ENCODE data around the gene TPRX1.

Gene TPRX1

DNA sequence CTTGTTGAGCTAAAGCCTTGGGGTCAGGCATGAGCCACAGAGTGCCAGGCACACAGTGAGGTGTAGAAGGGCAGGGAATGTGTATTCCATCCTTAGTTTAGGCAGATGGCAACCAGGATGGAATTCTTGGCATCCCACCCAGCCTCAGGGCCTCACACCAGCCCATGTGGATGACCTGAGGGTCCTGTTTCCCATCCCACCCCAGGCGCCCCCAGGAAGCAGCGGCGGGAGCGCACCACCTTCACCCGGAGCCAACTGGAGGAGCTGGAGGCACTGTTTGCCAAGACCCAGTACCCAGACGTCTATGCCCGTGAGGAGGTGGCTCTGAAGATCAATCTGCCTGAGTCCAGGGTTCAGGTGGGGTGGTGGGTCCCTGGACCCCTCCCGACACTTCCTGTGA is 31.7 kb upstream of the TPRX1 start:
- DNase-seq (ENCODE audit: extremely low spot score), result no peak
- TF ChIP-seq, protein P1, sequence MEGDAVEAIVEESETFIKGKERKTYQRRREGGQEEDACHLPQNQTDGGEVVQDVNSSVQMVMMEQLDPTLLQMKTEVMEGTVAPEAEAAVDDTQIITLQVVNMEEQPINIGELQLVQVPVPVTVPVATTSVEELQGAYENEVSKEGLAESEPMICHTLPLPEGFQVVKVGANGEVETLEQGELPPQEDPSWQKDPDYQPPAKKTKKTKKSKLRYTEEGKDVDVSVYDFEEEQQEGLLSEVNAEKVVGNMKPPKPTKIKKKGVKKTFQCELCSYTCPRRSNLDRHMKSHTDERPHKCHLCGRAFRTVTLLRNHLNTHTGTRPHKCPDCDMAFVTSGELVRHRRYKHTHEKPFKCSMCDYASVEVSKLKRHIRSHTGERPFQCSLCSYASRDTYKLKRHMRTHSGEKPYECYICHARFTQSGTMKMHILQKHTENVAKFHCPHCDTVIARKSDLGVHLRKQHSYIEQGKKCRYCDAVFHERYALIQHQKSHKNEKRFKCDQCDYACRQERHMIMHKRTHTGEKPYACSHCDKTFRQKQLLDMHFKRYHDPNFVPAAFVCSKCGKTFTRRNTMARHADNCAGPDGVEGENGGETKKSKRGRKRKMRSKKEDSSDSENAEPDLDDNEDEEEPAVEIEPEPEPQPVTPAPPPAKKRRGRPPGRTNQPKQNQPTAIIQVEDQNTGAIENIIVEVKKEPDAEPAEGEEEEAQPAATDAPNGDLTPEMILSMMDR (IDR thresholded peaks at IDR 0.05; ENCODE audit: control extremely low read depth, extremely low read depth, low read depth, missing control alignments), result no peak
- ChIA-PET CTCF (no interaction called here), POLR2A (no interaction called here)

DNA sequence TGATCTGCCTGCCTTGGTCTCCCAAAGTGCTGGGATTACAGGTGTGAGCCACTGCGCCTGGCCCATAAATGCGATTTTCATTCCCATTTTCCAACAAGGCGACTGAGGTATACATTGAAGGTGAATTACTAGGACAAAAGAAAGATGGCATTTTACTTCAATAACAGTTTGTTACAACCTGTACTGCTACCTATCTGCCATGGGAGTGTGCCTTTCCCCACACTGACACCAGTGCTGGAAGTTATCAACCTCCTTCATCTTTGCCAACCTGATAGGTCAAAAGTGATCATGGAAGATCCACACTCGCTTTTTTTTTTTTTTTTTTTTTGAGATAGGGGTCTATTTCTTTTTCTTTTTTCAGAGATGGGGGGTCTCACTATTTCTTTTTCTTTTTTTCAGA is 28.4 kb upstream of the TPRX1 start:
- POLR2A ChIA-PET, result no interaction called here
- CTCF ChIA-PET, result no interaction called here
- no peak for DNase-seq (ENCODE audit: extremely low spot score)
- TF ChIP-seq, protein P1 (IDR thresholded peaks at IDR 0.05; ENCODE audit: control extremely low read depth, extremely low read depth, low read depth, missing control alignments), result no peak

DNA sequence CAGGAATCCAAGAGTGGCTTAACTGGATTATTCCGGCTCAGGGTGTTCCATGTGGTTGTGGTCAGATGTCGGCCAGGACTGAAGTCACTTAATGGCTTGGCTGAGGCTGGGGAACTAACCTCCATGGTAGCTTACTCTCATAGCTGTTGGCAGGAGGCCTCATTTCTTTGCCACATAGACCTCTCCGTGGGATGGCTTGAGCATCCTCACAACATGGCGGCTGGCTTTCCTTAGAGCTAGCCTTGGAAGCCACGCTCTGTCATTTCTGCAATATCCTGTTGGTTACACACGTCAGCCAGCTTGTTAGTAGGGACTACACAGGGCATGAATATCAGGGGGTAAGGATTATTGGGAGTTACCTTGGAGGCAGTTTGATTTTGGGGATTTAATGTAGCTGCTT is 22.4 kb upstream of the TPRX1 start:
- ChIA-PET POLR2A (no interaction called here), CTCF (interaction anchor here (1.1 to 1.7 kb wide), 3 partner anchors 11 to 37 kb away, joined by 3 to 7 read pairs (median 5); no protein-coding TSS in a partner anchor)
- TF ChIP-seq, protein P1 (IDR thresholded peaks at IDR 0.05; ENCODE audit: control extremely low read depth, extremely low read depth, low read depth, missing control alignments), result no peak
- no peak for DNase-seq (ENCODE audit: extremely low spot score)

DNA sequence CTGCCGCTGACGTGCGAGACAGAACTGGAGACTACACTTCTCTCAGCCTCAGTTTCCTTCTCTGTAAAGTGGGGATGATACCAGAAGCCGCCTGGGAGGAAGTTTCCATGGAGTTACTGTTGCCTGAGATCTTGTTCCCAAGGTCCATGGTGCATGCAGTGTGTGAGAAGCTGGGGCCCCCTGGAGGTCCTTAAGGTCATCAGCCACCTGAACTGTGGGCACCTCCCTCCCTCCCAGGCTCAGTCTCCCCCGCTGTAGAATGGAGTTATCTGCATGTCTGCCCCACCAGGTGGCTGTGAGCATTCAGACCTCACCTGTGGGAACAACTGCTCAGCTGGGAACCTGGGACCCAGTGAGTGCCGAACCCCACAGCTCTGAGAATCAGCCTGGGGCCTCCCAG is 20.0 kb upstream of the TPRX1 start:
- TF ChIP-seq, protein P1 (IDR thresholded peaks at IDR 0.05; ENCODE audit: control extremely low read depth, extremely low read depth, low read depth, missing control alignments), result no peak
- no peak for DNase-seq (ENCODE audit: extremely low spot score)
- ChIA-PET CTCF (interaction anchor here (2.3 kb wide), 1 partner anchor 10 kb away, joined by 8 read pairs; no protein-coding TSS in a partner anchor), POLR2A (no interaction called here)

DNA sequence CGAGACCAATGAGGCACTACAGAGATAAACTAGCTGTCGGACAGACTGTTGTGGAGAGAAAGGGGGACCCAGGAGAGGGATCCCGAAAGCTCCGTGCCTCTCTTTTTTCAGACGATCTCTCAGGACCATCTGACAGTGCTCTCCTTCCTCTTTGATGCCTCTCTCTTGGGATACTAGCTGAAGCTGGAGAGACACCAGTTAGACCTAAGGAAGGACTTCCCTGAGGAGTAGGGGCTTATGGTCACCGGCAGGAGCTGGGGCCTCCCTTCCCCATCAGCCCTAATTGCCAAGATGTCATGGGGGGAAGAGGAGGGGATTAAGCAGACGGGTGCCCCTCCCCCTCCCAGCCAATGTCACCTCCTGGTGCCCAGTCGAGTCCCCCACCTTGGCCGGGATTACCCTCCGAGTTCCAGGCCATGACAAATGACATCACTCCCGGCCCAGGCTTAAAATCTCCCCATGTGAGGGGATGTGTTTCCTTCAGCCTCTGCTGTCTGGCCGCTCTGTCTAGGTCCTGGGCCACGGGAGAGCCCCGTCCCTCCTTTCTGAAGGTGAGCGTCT is 17.2 kb upstream of the TPRX1 start, which contains the start of gene CRX:
CRX (plus strand) TSS at position 478 of the 561 bp plus-strand sequence. CDS start 12,507 bp downstream, outside the sequence.
- POLR2A ChIA-PET, result no interaction called here
- CTCF ChIA-PET, result no interaction called here
- TF ChIP-seq, protein P1 (IDR thresholded peaks at IDR 0.05; ENCODE audit: control extremely low read depth, extremely low read depth, low read depth, missing control alignments), result no peak
- no peak for DNase-seq (ENCODE audit: extremely low spot score)

DNA sequence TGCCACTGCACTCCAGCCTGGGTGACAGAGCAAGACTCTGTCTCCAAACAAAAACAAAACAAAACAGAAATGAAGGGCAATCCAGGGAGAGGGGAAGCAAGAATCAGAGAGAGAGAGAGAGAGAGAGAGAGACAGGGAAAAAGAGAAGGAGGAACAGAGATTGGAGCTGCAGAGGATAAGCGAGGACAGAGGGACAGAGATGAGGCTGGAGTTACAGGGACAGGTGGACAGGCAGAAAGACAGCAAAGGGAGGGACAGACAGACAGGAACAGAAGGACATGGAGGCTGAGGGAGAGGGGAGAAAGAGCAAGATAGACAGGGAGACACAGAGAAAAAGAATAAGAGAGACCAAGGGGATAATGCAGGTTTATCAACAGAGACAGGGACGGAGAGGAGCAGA is 16.1 kb upstream of the TPRX1 start:
- DNase-seq (ENCODE audit: extremely low spot score), result no peak
- POLR2A ChIA-PET, result no interaction called here
- TF ChIP-seq, protein P1 (IDR thresholded peaks at IDR 0.05; ENCODE audit: control extremely low read depth, extremely low read depth, low read depth, missing control alignments), result no peak
- CTCF ChIA-PET, result interaction anchor here (1.1 to 1.2 kb wide), 2 partner anchors 31 to 44 kb away, joined by 4 read pairs; no protein-coding TSS in a partner anchor

Measured in GM10248 (cell line).